NT2/D1 (cell line): Measurements from ENCODE around the gene CENPN.

Experiments used
- DNase-seq: peaks from one replicate; pipeline ENCODE4 v3.0.0-alpha.2; 2011; ENCODE audit warnings: low read depth, low spot score
- H3K27me3 ChIP-seq: 2 replicates; pipeline ENCODE4 v1.6.0; 2011; ENCODE audit warnings: mild to moderate bottlenecking; ENCODE audit not compliant: insufficient read length, insufficient read depth
- H3K36me3 ChIP-seq: 2 replicates; pipeline ENCODE4 v1.6.1; 2011; ENCODE audit warnings: mild to moderate bottlenecking, low read length, mixed read lengths; ENCODE audit not compliant: insufficient read depth, insufficient read length
- H3K4me1 ChIP-seq: 2 replicates; pipeline ENCODE4 v1.5.1; 2011; ENCODE audit not compliant: insufficient read depth, insufficient read length
- H3K4me3 ChIP-seq: 2 replicates; pipeline ENCODE4 v1.5.1; 2011; ENCODE audit warnings: low read depth; ENCODE audit not compliant: insufficient read length
- H3K9ac ChIP-seq: 2 replicates; pipeline ENCODE4 v1.6.0; 2011; ENCODE audit warnings: low read depth; ENCODE audit not compliant: insufficient read length
- H3K9me3 ChIP-seq: 2 replicates; pipeline ENCODE4 v1.5.1; 2011; ENCODE audit warnings: mild to moderate bottlenecking, low read length; ENCODE audit not compliant: insufficient read depth
- SUZ12 ChIP-seq: IDR thresholded peaks from 2 replicates; pipeline ENCODE4 v1.6.1; 2011; ENCODE audit not compliant: insufficient read length, insufficient read depth; ENCODE audit errors: extremely low read depth
- YY1 ChIP-seq: IDR thresholded peaks from 2 replicates; pipeline ENCODE4 v1.6.1; 2011; ENCODE audit not compliant: insufficient read length, insufficient read depth
- ZNF274 ChIP-seq: IDR thresholded peaks from 2 replicates; pipeline ENCODE4 v1.6.1; 2011; ENCODE audit warnings: mild to moderate bottlenecking, low read depth, low read length

Gene CENPN

DNA sequence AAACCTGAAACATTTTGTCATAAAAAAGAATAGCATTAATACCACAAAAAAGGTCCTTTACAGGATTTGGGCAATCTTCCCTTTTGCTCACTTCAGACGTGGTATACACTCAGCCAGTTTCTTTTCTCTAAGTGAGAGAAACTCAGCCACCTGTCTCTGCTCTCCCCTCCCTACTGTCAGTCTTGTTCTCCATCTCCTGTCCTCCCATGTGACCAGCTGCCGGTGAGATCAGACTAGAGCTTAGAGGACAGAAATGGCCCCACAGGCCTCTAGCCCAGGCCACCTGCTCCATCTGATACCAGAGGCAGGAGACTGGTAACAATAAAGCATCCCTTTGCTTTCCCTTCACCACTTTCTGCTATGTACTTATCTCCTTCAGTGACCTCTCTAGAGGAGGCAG, 35.2 kb upstream of the CENPN start:
- H3K9me3 ChIP-seq: no peaks in the 10 kb centered on the region
- H3K36me3 ChIP-seq: peaks cover 32% of the 10 kb centered on the region
- no peak overlapping the region for H3K4me3 ChIP-seq
- no peak for TF ChIP-seq SUZ12
- no peak for TF ChIP-seq ZNF274
- TF ChIP-seq YY1: no peak
- DNase-seq: no peak
- H3K9ac ChIP-seq: no peak overlapping the region
- H3K4me1 ChIP-seq: no peaks in the 10 kb centered on the region
- no peaks in the 10 kb centered on the region for H3K27me3 ChIP-seq

DNA sequence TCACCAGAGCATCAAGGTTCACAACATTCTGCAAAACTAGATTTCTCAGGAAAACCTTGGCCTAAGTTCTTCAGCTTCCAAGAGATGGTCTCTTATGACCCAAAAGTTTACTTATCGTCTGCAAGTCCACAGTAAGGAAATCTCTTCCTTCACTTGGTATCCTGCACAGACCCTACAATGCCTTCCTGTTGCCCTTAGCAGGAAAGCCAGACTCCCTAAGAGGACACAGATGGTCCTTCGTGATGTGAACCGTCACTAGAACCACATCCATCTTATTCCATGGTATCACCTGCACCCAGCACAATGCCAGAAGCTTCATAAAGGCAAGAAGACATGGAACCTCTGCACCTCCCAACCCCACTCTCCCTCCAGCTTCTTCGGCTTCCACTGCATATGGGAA, 34.4 kb upstream of the CENPN start:
- Histone ChIP-seq H3K9me3 (no peaks in the 10 kb centered on the region), H3K9ac (no peak overlapping the region), H3K36me3 (peaks cover 32% of the 10 kb centered on the region), H3K4me3 (no peak overlapping the region), H3K27me3 (no peaks in the 10 kb centered on the region), H3K4me1 (no peaks in the 10 kb centered on the region)
- no peak for DNase-seq
- TF ChIP-seq YY1 (no peak), ZNF274 (no peak), SUZ12 (no peak)

DNA sequence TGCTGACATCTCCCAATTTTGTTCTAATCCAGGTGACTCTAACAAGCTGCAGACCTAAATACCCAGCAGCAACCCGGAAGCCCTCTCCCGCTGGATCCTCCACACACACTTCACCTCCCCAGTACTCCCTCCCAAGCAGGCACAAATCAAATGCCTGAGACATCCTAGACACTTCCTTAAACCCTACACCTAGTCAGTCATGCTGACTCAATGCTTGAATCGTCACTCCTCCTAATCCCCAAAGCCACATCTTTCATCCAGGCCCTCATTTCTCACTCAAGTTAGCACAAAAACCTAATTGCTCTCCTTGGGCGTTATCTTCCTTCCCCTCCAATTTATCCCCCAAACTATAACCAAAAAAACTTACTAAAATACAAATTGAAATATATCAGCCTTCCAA, 33.0 kb upstream of the CENPN start:
- Histone ChIP-seq H3K9me3 (no peaks in the 10 kb centered on the region), H3K4me3 (no peak overlapping the region), H3K36me3 (peaks cover 32% of the 10 kb centered on the region), H3K4me1 (no peaks in the 10 kb centered on the region), H3K9ac (no peak overlapping the region), H3K27me3 (no peaks in the 10 kb centered on the region)
- TF ChIP-seq SUZ12: no peak
- no peak for TF ChIP-seq ZNF274
- no peak for TF ChIP-seq YY1
- no peak for DNase-seq

DNA sequence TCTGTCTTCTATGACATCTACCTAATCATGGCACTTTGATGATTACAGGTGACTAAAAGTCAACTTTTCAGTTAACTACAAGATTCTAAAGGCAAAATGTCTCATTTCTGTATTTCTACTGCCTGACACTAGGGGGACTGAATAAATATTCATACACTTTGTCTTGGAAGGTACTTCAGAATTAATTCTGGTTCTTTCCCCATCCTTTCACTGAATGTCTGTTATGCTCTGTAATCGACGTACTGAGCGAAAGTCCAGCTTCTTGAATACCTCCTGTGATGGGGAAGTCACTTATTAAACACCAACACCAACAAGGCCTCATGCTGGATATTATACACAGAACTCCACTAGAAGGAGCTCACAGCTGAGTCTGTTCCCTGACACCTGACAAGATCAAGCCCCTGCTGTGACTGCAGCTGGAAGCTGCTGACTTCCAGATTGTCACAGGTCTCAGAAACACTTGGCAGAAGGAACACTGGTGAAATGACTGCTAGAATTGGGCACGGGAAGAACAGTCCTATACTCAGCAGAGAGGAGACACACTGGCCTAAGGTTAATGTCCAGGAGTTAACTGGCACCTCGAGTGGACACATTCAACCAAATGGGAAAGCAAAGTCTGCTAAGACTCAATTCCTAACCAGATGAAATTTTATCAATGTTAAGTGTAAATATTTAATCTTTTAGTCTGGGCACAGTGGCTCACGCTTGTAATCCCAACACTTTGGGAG, 32.2 kb upstream of the CENPN start:
- Histone ChIP-seq H3K4me3 (no peak overlapping the region), H3K27me3 (no peaks in the 10 kb centered on the region), H3K9ac (no peak overlapping the region), H3K36me3 (peaks cover 34% of the 10 kb centered on the region), H3K9me3 (no peaks in the 10 kb centered on the region), H3K4me1 (no peaks in the 10 kb centered on the region)
- TF ChIP-seq ZNF274 (no peak), SUZ12 (no peak), YY1 (no peak)
- DNase-seq: no peak

DNA sequence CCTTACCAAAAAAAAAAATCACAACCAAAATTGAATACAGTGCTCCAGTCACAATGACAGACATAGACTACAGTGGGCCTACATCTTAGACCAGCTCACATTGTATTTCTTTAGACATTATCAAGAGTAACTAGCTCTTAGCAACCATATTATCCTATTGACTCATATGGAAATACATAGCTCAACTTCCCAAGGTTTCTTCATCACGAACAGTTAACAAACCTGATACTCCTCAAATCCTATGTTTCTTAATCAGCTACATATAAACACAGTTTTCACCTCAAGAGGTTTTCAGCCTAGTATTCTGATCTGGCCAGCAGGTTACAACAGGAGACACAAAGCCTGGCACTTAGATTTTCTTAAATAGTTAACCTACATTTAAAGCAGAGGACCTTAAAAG, 30.1 kb upstream of the CENPN start:
- TF ChIP-seq YY1: no peak
- TF ChIP-seq ZNF274: no peak
- no peak for TF ChIP-seq SUZ12
- Histone ChIP-seq H3K4me1 (no peaks in the 10 kb centered on the region), H3K9me3 (no peaks in the 10 kb centered on the region), H3K9ac (no peak overlapping the region), H3K36me3 (peaks cover 36% of the 10 kb centered on the region), H3K4me3 (no peak overlapping the region), H3K27me3 (no peaks in the 10 kb centered on the region)
- DNase-seq: no peak

DNA sequence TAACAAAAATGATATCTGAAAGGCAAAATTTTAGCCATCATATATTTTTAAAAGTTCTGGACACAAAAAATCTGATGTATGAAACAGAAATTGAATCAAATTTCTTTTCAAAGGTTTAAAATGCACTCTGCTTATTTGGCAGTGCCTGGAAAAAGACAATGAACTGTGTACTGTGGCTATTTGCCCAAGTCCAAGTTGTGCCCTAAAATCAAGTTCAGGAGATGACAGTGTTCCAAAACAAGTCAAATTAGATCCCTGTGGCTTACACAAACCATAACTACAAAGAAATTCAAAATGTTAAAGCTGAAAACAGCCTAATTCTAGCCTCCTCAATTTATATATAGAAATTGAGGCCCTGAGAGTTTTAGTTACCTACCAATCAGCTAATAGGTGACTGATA, 25.9 kb upstream of the CENPN start:
- peaks cover 14% of the 10 kb centered on the region for H3K36me3 ChIP-seq
- no peak overlapping the region for H3K4me3 ChIP-seq
- DNase-seq: no peak
- no peak for TF ChIP-seq ZNF274
- no peak for TF ChIP-seq SUZ12
- TF ChIP-seq YY1: no peak
- H3K27me3 ChIP-seq: no peaks in the 10 kb centered on the region
- H3K4me1 ChIP-seq: no peaks in the 10 kb centered on the region
- H3K9ac ChIP-seq: no peak overlapping the region
- no peaks in the 10 kb centered on the region for H3K9me3 ChIP-seq

DNA sequence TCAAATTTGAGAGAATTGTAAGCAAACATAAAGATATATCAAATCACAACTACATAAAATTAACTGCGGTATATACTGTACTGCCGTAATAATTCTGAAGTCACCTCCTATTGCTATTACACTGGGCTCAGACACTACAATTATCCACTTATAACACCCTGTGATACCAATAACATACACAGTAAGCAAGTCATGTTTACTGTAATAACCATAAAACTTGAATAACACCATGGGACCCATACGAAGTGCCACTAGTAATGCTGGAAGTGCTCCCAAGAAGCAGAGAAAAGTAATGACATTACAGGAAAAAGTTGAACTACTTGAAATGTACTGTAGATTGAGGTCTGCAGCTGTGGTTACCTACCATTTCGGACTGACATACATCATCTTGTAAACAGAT, 24.4 kb upstream of the CENPN start:
- H3K4me3 ChIP-seq: no peak overlapping the region
- peaks cover 10% of the 10 kb centered on the region for H3K36me3 ChIP-seq
- H3K9me3 ChIP-seq: no peaks in the 10 kb centered on the region
- no peak overlapping the region for H3K9ac ChIP-seq
- no peaks in the 10 kb centered on the region for H3K4me1 ChIP-seq
- TF ChIP-seq ZNF274 (no peak), YY1 (no peak), SUZ12 (no peak)
- DNase-seq: no peak
- H3K27me3 ChIP-seq: no peaks in the 10 kb centered on the region
